Heart left ventricle (tissue), 13 donors: Measurements from ENCODE around the gene OAS1.

Source experiments
- CTCF ChIP-seq, 12 donors: fragments of 200-600 bp; sonication (generic) in 4 of 12; IDR thresholded peaks; one replicate each; pipeline versions ENCODE4 v1.5.0 to v1.8.0; 2018 to 2022; ENCODE audit warnings: antibody characterized with exemption in 12 of 12, mild to moderate bottlenecking in 5 of 12
- POLR2A ChIP-seq, 2 donors: fragments of 450-650 bp; IDR thresholded peaks; one replicate each; pipeline ENCODE4 v1.6.1; 2017; ENCODE audit warnings: antibody characterized with exemption in 2 of 2, mild to moderate bottlenecking in 2 of 2, moderate library complexity in 2 of 2
- donor health status: ischemic (EF 13 %, LVEDD 7.1; RV severe dilation, severe dysfunction).
- donor health status: DM: no; HTN: yes; CAD: no.
- donor health status: DM: no; HTN: no; CAD: no.
- donor health status: ischemic (EF 25% LVEDD 6.9; RV normal size, moderate dysfunction).
- donor health status: ischemic (EF 25% LVEDD 5.7; RV mildly dilated, moderate dysfunction).
- donor health status: ischemic (EF 35%, LVEDD 5.7; RV mildly dilated, moderate dysfunction).
- donor health status: nonischemic (EF 11% LVEDD 7.7; RV severe dilation, severe dysfunction).
- donor health status: DM: yes; HTN: yes; CAD: no.
- donor health status: PGD.
- donor health status: ischemic (EF 29% LVEDD 5.4; RV normal size, mild dysfunction).
- donor health status: nonischemic (EF 23%, LVEDD 6.1; RV moderate dilation, normal function).

- TF ChIP-seq CTCF (IDR thresholded peaks at IDR 0.05) = no peak
- no peak for TF ChIP-seq POLR2A (IDR thresholded peaks at IDR 0.05)
These were observed 58.9 kb downstream of the OAS1 start for GRCh38 chr12:112965643-112966042.
